ENCODE measurements around the gene NRXN3. TPM values are rescaled to one million over a fixed set of nuclear protein-coding genes. Genes with fewer than 3 reads are reported as not detected.

NRXN3 gene
- total and polyA plus RNA-seq, 8 donors: 0.29 to 41.1 (median 9.1) TPM

DNA sequence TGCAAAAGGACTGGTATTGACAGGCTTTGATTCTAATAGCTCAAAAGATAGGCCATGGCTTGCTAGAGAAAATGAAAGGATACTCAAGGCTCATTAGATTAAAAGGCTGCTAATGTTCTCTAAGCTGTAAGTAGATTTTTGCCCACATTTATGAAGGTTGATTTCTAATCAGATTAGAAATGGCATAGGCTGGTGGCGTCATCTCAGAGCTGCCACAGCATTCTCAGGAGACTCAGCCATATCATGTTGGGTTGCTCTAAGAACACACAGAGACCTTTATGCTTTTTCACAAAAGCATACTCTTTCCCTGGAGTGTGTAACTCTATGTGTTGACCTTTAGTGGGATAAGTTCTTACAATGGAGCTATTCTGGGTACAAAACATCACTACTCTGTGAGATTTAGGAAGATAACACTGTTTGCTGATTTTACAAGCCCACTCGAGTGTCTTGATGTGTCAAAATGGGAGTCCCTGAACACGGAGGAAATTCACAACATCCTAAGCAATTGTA, 576.0 kb downstream of the NRXN3 start:
- no peak for TF ChIP-seq POLR2AphosphoS5 (IDR thresholded peaks at IDR 0.05)
- TF ChIP-seq EP300 (IDR thresholded peaks at IDR 0.05): no peak
- TF ChIP-seq, protein P1, sequence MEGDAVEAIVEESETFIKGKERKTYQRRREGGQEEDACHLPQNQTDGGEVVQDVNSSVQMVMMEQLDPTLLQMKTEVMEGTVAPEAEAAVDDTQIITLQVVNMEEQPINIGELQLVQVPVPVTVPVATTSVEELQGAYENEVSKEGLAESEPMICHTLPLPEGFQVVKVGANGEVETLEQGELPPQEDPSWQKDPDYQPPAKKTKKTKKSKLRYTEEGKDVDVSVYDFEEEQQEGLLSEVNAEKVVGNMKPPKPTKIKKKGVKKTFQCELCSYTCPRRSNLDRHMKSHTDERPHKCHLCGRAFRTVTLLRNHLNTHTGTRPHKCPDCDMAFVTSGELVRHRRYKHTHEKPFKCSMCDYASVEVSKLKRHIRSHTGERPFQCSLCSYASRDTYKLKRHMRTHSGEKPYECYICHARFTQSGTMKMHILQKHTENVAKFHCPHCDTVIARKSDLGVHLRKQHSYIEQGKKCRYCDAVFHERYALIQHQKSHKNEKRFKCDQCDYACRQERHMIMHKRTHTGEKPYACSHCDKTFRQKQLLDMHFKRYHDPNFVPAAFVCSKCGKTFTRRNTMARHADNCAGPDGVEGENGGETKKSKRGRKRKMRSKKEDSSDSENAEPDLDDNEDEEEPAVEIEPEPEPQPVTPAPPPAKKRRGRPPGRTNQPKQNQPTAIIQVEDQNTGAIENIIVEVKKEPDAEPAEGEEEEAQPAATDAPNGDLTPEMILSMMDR (IDR thresholded peaks at IDR 0.05): no peak
- TF ChIP-seq POLR2A (IDR thresholded peaks at IDR 0.05): no peak
- WGBS, 5 donors: 41 to 59% (median 49%) methylated on average over 3 of the region's 3 CpGs
- H3K27me3 ChIP-seq: no peaks in the 10 kb centered on the region
- no peak overlapping the region for H3K4me3 ChIP-seq
- H3K9me3 ChIP-seq: no peaks in the 10 kb centered on the region
- DNase-seq: no peak
- no peaks in the 10 kb centered on the region for H3K4me1 ChIP-seq
- intact Hi-C loops (cut with DNase I; ENCODE audit: low total_unique reads): no loop called here
- no peaks in the 10 kb centered on the region for H3K36me3 ChIP-seq
- no peak overlapping the region for H3K27ac ChIP-seq

DNA sequence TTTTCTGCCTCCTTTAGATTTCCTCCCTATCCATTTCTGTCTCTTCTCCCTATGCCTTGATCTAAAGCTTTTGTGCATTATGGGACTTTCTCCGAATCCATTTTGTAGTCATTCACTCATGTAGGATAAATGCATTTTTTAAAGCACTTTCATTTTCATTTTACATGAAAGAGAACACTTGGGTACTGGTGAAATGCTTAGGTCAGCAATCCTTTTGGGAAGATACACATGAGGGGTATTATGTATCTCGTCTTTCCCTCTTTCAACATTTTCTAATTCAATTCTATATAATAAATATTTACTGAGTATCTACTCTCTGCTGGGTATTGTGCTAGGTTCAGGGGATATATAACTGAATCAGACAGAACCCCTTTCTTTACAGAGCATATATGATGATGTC, 577.6 kb downstream of the NRXN3 start:
- H3K36me3 ChIP-seq: no peaks in the 10 kb centered on the region
- no peak overlapping the region for H3K27ac ChIP-seq
- no peaks in the 10 kb centered on the region for H3K9me3 ChIP-seq
- no peak for DNase-seq
- H3K4me1 ChIP-seq: no peaks in the 10 kb centered on the region
- TF ChIP-seq, protein P1 (IDR thresholded peaks at IDR 0.05): no peak
- TF ChIP-seq EP300 (IDR thresholded peaks at IDR 0.05) (no peak), POLR2AphosphoS5 (IDR thresholded peaks at IDR 0.05) (no peak), POLR2A (IDR thresholded peaks at IDR 0.05) (no peak)
- H3K4me3 ChIP-seq: no peak overlapping the region
- intact Hi-C loops (cut with DNase I; ENCODE audit: low total_unique reads): no loop called here
- 70 to 85% (median 82%) methylated on average over 2 of the region's 2 CpGs for WGBS, 5 donors
- no peaks in the 10 kb centered on the region for H3K27me3 ChIP-seq

DNA sequence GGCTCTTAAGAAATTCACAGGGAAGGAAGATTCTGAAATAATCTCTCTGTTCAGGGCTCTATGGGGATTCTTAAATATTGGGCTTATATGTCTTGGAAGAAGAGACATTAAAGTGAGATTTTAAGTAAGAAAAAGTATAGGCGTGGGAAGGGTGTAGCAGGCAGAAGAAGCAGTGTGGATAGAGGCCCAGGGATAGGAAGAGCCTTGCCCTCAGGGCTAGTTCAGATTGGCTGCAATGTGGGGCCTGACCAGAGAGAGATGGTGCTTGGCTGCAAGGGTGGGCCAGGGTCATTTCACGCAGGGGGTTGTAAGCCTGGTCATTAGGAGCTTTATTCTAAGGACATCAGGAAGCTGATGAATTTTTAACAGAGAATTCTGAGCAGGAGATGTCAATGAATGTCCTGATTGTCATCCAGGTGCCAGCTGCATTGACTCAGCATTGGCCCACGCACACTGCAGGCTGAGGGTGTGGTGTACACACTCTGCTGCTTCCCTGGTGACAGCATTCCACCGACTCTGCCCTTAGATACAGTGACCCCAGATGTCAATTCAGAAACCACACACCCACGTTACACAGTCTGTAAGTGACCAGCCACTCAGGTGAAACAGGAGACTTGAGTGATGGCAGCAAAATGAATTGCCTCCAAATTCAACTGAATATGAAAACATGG, 582.5 kb downstream of the NRXN3 start:
- no peak overlapping the region for H3K4me3 ChIP-seq
- intact Hi-C loops (cut with DNase I; ENCODE audit: low total_unique reads): no loop called here
- no peaks in the 10 kb centered on the region for H3K4me1 ChIP-seq
- H3K36me3 ChIP-seq: no peaks in the 10 kb centered on the region
- H3K27ac ChIP-seq: no peak overlapping the region
- H3K27me3 ChIP-seq: no peaks in the 10 kb centered on the region
- 41 to 58% (median 50%) methylated on average over 5 of the region's 5 CpGs for WGBS, 5 donors
- no peaks in the 10 kb centered on the region for H3K9me3 ChIP-seq
- peak in 1 of 2 donors; percentile 42 for DNase-seq
- TF ChIP-seq POLR2AphosphoS5 (IDR thresholded peaks at IDR 0.05) (no peak), POLR2A (IDR thresholded peaks at IDR 0.05) (no peak), EP300 (IDR thresholded peaks at IDR 0.05) (no peak)
- TF ChIP-seq, protein P1 (IDR thresholded peaks at IDR 0.05): no peak

DNA sequence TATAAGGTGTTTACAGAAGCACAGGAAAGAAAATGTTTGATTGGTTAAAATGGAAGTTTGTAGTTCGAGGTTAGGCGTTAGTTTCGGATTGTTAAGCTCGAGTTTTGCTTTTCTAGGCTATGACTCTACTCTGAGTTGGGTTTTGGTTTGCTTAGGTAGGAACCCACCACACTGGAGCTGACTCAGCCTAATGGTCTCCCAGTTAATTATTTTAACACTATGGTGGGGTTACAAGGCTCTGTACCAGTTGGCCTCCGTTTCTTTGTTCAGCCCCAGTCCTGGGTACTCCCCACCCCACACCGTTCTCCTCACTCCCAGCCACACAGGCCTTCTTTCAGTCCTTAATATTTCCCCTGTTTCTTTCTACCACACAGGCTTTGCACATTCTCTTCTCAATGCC, 583.9 kb downstream of the NRXN3 start:
- Histone ChIP-seq H3K4me3 (no peak overlapping the region), H3K36me3 (no peaks in the 10 kb centered on the region), H3K27ac (no peak overlapping the region), H3K4me1 (no peaks in the 10 kb centered on the region), H3K27me3 (no peaks in the 10 kb centered on the region), H3K9me3 (no peaks in the 10 kb centered on the region)
- DNase-seq: no peak
- 83 to 94% (median 87%) methylated on average over 6 of the region's 6 CpGs for WGBS, 5 donors
- TF ChIP-seq, protein P1 (IDR thresholded peaks at IDR 0.05): no peak
- TF ChIP-seq POLR2AphosphoS5 (IDR thresholded peaks at IDR 0.05) (no peak), EP300 (IDR thresholded peaks at IDR 0.05) (no peak), POLR2A (IDR thresholded peaks at IDR 0.05) (no peak)
- intact Hi-C loops (cut with DNase I; ENCODE audit: low total_unique reads): no loop called here

Data from stomach (tissue), 9 donors.